DMS79 (cell line): ENCODE data around the gene FAM117A.
A peak's percentile ranks its signal among the peaks of the same experiment; 100 is the strongest.

Experiments
- DNase-seq: peaks from one replicate; lab custom pipeline; 2025; lab: John Stamatoyannopoulos, UW

FAM117A gene

GRCh38 chr17:49763735-49764558 lies at the start of gene FAM117A:
Gene FAM117A, minus strand, starts transcription at chr17:49764131. Its CDS starts 44 bp downstream, at chr17:49764087.
- peak; percentile 97 for DNase-seq

- no peak for DNase-seq
Observed at GRCh38 chr17:49809056-49809455, 45.1 kb upstream of the FAM117A start.

- DNase-seq: no peak
Observed at GRCh38 chr17:49798738-49799137, 34.8 kb upstream of the FAM117A start.

GRCh38 chr17:49798182-49798581 lies 34.3 kb upstream of the FAM117A start:
- no peak for DNase-seq

- no peak for DNase-seq
Observed at GRCh38 chr17:49795372-49795771, 31.4 kb upstream of the FAM117A start.

- no peak for DNase-seq
Observed at GRCh38 chr17:49793309-49793708, 29.4 kb upstream of the FAM117A start.

- DNase-seq: no peak
Observed at GRCh38 chr17:49789243-49789578, 25.3 kb upstream of the FAM117A start.

- DNase-seq: peak; percentile 99
Observed at GRCh38 chr17:49788478-49789242, 24.7 kb upstream of the FAM117A start, which contains the start of gene KAT7. Gene KAT7, plus strand, starts transcription at chr17:49788681. Its CDS starts 154 bp downstream, at chr17:49788835.

- DNase-seq: no peak
Observed at GRCh38 chr17:49787884-49788477, 24.1 kb upstream of the FAM117A start.

GRCh38 chr17:49784636-49785035 lies 20.7 kb upstream of the FAM117A start:
- DNase-seq: no peak

GRCh38 chr17:49783791-49784190 lies 19.9 kb upstream of the FAM117A start:
- no peak for DNase-seq

- no peak for DNase-seq
Observed at GRCh38 chr17:49783071-49783715, 19.3 kb upstream of the FAM117A start.

- DNase-seq: no peak
Observed at GRCh38 chr17:49779739-49780231, 15.9 kb upstream of the FAM117A start.

- no peak for DNase-seq
Observed at GRCh38 chr17:49779156-49779738, 15.3 kb upstream of the FAM117A start.

GRCh38 chr17:49777563-49777962 lies 13.6 kb upstream of the FAM117A start:
- no peak for DNase-seq

- DNase-seq: no peak
Observed at GRCh38 chr17:49776551-49777300, 12.8 kb upstream of the FAM117A start.

- no peak for DNase-seq
Observed at GRCh38 chr17:49775546-49776260, 11.8 kb upstream of the FAM117A start.

- DNase-seq: no peak
Observed at GRCh38 chr17:49766918-49767530, 3.1 kb upstream of the FAM117A start.

GRCh38 chr17:49764559-49765180 lies 739 bp upstream of the FAM117A start:
- no peak for DNase-seq
